DND-41 (cell line): Measurements from ENCODE around the gene QSOX1.
A peak's percentile ranks its signal among the peaks of the same experiment; 100 is the strongest.

Source experiments
- ATAC-seq: fragments of 200-7000 bp; cut with Tn5 transposase; 3 replicates; pipeline ENCODE4 v1.9.1; 2021; ENCODE audit warnings: low read depth; ENCODE audit not compliant: insufficient read depth
- DNase-seq: peaks from one replicate; pipeline ENCODE4 v3.0.0-alpha.2; 2020
- H2AFZ ChIP-seq: 2 replicates; pipeline ENCODE4 v1.6.0; 2012; ENCODE audit warnings: low read depth, low read length
- H3K27ac ChIP-seq: 2 replicates; pipeline ENCODE4 v1.5.1; 2012; ENCODE audit warnings: low read length, inconsistent platforms
- H3K27me3 ChIP-seq: fragments of 200-600 bp; sonication (generic); 2 replicates; pipeline ENCODE4 v1.6.0; 2012; ENCODE audit warnings: low read length, mild to moderate bottlenecking, inconsistent platforms; ENCODE audit not compliant: insufficient read depth, poor library complexity
- H3K36me3 ChIP-seq: 2 replicates; pipeline ENCODE4 v1.5.1; 2012; ENCODE audit warnings: low read length, inconsistent platforms; ENCODE audit not compliant: insufficient read depth
- H3K4me1 ChIP-seq: 2 replicates; pipeline ENCODE4 v1.5.1; 2012; ENCODE audit warnings: mild to moderate bottlenecking, low read length; ENCODE audit not compliant: insufficient read depth
- H3K4me2 ChIP-seq: 2 replicates; pipeline ENCODE4 v1.6.0; 2012; ENCODE audit warnings: mild to moderate bottlenecking, moderate library complexity, low read length, inconsistent platforms; ENCODE audit not compliant: insufficient read depth
- H3K4me3 ChIP-seq, 2 experiments: fragments of 200-600 bp in 1 of 2; shearing (Covaris generic) in 1 of 2; 2 replicates each; pipeline ENCODE4 v1.5.1; 2012 to 2016; ENCODE audit warnings: inconsistent platforms in 2 of 2, low read length in 2 of 2, mild to moderate bottlenecking in 2 of 2, low read depth in 1 of 2, moderate library complexity in 1 of 2
- H3K79me2 ChIP-seq: 2 replicates; pipeline ENCODE4 v1.6.0; 2012; ENCODE audit warnings: low read length, inconsistent platforms; ENCODE audit not compliant: insufficient read depth
- H3K9ac ChIP-seq: 2 replicates; pipeline ENCODE4 v1.6.0; 2012; ENCODE audit warnings: low read depth, mild to moderate bottlenecking, inconsistent platforms, low read length, moderate library complexity
- H3K9me3 ChIP-seq: 2 replicates; pipeline ENCODE4 v1.5.1; 2012; ENCODE audit warnings: low read length, moderate library complexity, mild to moderate bottlenecking, inconsistent platforms; ENCODE audit not compliant: insufficient read depth, severe bottlenecking
- H4K20me1 ChIP-seq: 2 replicates; pipeline ENCODE4 v1.6.0; 2012; ENCODE audit warnings: low read length; ENCODE audit not compliant: insufficient read depth
- EZH2 ChIP-seq: IDR thresholded peaks from 3 replicates; pipeline ENCODE4 v1.6.1; 2012; ENCODE audit warnings: borderline replicate concordance, low read depth, mild to moderate bottlenecking, moderate library complexity, low read length, inconsistent platforms; ENCODE audit not compliant: severe bottlenecking
- TF ChIP-seq, protein P1 (sequence below): IDR thresholded peaks from 2 replicates; pipeline ENCODE4 v1.5.1; 2012; ENCODE audit warnings: borderline replicate concordance, low read length, moderate library complexity, mild to moderate bottlenecking; ENCODE audit not compliant: poor library complexity, severe bottlenecking; ENCODE audit errors: extremely low read depth

Gene QSOX1

DNA sequence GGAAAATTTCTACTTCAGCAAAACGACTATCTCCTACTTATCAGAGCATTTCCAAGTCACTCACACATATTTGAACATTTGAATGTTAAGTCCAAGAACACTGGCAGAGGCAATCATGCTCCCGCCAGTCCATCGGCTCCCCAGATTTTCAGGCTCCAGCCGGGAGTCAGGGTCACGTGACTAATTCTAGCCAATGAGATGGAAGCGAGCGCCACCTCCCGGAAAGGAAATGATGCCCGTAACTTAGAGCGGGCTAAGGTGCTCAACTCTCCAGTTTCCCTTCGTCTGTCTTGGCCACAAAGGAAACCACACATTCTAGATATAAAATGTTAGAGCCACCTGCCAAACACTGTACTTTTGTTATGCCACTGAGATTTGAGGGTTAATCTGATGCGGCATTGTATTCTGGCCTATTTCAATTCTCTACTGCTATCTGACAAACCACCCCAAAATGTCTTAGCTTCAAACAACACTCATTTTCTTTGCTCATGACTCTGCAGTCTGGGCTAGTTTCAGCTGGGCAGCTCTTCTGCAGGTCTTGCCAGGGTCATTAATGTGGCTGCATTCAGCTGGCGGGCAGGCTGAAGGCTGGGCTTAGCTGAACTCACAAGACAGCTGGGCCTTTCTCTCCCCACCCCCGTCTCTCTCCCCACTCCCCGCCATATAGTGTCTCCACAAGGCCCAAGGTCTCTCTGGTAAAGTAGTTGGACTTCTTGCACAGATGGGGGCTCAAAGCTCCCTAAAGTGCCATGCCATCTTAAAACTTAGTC lies 58.9 kb downstream of the QSOX1 start:
- no peaks in the 10 kb centered on the region for H3K79me2 ChIP-seq
- H3K36me3 ChIP-seq, result no peaks in the 10 kb centered on the region
- H3K9me3 ChIP-seq, result no peaks in the 10 kb centered on the region
- H3K4me1 ChIP-seq, result peaks cover 19% of the 10 kb centered on the region
- DNase-seq, result peak; percentile 83
- peak overlapping the region; percentile 30 for H2AFZ ChIP-seq
- peak overlapping the region in 1 of 2 experiments; percentile 48; a peak in 2 of 4 replicates for H3K4me3 ChIP-seq
- ATAC-seq, result peak; percentile 97
- H3K9ac ChIP-seq, result no peak overlapping the region
- H3K4me2 ChIP-seq, result peak overlapping the region; percentile 61
- H4K20me1 ChIP-seq, result no peaks in the 10 kb centered on the region
- TF ChIP-seq, protein P1, sequence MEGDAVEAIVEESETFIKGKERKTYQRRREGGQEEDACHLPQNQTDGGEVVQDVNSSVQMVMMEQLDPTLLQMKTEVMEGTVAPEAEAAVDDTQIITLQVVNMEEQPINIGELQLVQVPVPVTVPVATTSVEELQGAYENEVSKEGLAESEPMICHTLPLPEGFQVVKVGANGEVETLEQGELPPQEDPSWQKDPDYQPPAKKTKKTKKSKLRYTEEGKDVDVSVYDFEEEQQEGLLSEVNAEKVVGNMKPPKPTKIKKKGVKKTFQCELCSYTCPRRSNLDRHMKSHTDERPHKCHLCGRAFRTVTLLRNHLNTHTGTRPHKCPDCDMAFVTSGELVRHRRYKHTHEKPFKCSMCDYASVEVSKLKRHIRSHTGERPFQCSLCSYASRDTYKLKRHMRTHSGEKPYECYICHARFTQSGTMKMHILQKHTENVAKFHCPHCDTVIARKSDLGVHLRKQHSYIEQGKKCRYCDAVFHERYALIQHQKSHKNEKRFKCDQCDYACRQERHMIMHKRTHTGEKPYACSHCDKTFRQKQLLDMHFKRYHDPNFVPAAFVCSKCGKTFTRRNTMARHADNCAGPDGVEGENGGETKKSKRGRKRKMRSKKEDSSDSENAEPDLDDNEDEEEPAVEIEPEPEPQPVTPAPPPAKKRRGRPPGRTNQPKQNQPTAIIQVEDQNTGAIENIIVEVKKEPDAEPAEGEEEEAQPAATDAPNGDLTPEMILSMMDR, result peak; percentile 71
- TF ChIP-seq EZH2, result no peak
- H3K27me3 ChIP-seq, result no peaks in the 10 kb centered on the region
- no peak overlapping the region; the same call in 1 of the 2 replicates for H3K27ac ChIP-seq

DNA sequence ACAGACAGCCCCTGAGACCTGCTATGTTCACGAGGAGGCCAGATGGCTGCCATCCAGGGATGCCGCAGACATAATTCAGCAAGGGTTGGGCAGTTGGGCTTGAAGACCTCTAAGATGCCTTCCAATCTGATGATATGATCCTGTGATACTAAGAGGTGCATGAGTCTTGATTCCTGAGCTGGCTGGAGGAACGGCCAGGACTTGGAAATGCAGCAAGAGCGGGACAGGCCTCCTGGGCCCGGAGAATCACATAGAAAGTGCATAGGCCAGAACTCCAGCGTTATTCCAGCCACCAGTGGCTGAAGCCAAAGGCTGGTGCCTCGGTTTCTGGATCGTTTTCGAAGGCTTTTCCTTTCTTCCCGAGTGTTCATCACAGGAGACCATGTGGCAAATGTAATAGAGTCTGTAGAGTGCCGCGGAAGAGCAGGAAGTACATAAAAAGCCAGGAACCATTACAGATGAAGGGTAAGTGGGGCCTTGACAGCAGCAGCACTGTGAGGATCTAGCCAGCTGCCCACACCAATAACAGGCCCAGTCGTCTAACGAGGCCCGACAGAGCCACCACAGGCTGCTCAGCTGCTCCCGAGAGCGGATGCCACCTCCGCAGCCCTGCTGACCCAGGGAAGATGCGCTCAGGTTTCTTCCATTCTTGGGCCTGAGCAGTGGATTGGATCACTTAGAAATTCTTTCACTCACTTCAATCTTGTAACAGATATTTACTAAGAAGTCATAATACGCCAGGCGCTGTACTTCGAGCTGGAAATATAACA lies 61.4 kb downstream of the QSOX1 start:
- H3K9me3 ChIP-seq, result no peaks in the 10 kb centered on the region
- no peaks in the 10 kb centered on the region for H3K27me3 ChIP-seq
- DNase-seq, result no peak
- no peaks in the 10 kb centered on the region for H3K79me2 ChIP-seq
- no peak overlapping the region for H2AFZ ChIP-seq
- TF ChIP-seq EZH2, result no peak
- TF ChIP-seq, protein P1, result no peak
- no peak overlapping the region for H3K9ac ChIP-seq
- no peak overlapping the region for H3K4me3 ChIP-seq
- H3K4me2 ChIP-seq, result no peak overlapping the region
- no peak for ATAC-seq
- H3K4me1 ChIP-seq, result peaks cover 19% of the 10 kb centered on the region
- H3K27ac ChIP-seq, result no peak overlapping the region
- H4K20me1 ChIP-seq, result no peaks in the 10 kb centered on the region
- no peaks in the 10 kb centered on the region for H3K36me3 ChIP-seq

DNA sequence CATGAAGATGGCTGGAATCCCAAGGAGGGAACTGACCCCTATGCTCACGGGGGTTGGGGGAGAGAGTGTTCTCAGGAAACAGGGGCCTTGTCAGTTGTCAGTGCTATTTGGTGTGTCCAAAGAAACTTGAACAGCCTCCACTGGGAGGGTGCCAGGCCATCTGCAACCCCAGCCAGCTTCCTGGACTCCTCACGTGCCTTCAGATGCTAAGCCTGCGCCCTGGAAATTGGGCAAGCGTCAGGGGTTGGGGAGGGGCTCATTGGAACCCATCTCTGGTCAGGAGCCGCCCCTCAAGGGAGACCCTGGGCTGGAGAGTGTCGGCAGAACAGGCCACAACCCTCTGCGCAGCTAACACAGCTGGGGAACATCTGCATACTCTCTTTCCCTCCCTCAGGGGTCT lies 62.3 kb downstream of the QSOX1 start:
- Histone ChIP-seq H3K27me3 (no peaks in the 10 kb centered on the region), H3K9ac (no peak overlapping the region), H3K4me1 (peaks cover 19% of the 10 kb centered on the region), H4K20me1 (no peaks in the 10 kb centered on the region), H3K4me2 (no peak overlapping the region), H3K79me2 (no peaks in the 10 kb centered on the region), H3K36me3 (no peaks in the 10 kb centered on the region), H3K4me3 (no peak overlapping the region), H3K27ac (no peak overlapping the region), H3K9me3 (no peaks in the 10 kb centered on the region), H2AFZ (no peak overlapping the region)
- ATAC-seq, result no peak
- no peak for DNase-seq
- no peak for TF ChIP-seq EZH2
- TF ChIP-seq, protein P1, result no peak
